Suprapubic skin (tissue), 4 donors: ENCODE data around the gene QKI. TPM values are rescaled to one million over a fixed set of nuclear protein-coding genes. Genes with fewer than 3 reads are reported as not detected.

Source experiments
- DNase-seq, 2 donors: peaks; one replicate each; pipeline ENCODE4 v3.0.0-alpha.2; 2019; ENCODE audit warnings: low spot score in 2 of 2
- H3K27ac ChIP-seq: fragments of 200-600 bp; sonication (generic); one replicate; pipeline ENCODE4 v1.5.1; 2019
- H3K27me3 ChIP-seq: fragments of 200-600 bp; sonication (generic); one replicate; pipeline ENCODE4 v1.5.1; 2019
- H3K36me3 ChIP-seq: fragments of 200-600 bp; sonication (generic); one replicate; pipeline ENCODE4 v1.5.1; 2019
- H3K4me1 ChIP-seq: fragments of 200-600 bp; sonication (generic); one replicate; pipeline ENCODE4 v1.5.1; 2019
- H3K4me3 ChIP-seq: fragments of 200-600 bp; sonication (generic); one replicate; pipeline ENCODE4 v1.5.1; 2019; ENCODE audit warnings: mild to moderate bottlenecking
- H3K9me3 ChIP-seq: fragments of 200-600 bp; sonication (generic); one replicate; pipeline ENCODE4 v1.5.1; 2019
- CTCF ChIP-seq, 2 donors: fragments of 200-600 bp in 1 of 2; fragments of 450-650 bp in 1 of 2; sonication (generic) in 1 of 2; IDR thresholded peaks; one replicate each; pipeline ENCODE4 v1.5.1; 2016 to 2019; ENCODE audit warnings: antibody characterized with exemption in 2 of 2, mild to moderate bottlenecking in 1 of 2, moderate library complexity in 1 of 2
- EP300 ChIP-seq: sonication (generic); formaldehyde crosslinking; IDR thresholded peaks from one replicate; pipeline ENCODE4 v1.6.1; 2017; ENCODE audit warnings: antibody characterized with exemption
- POLR2A ChIP-seq, 2 donors: fragments of 450-650 bp; IDR thresholded peaks; one replicate each; pipeline ENCODE4 v1.6.1; 2017; ENCODE audit warnings: antibody characterized with exemption in 2 of 2, mild to moderate bottlenecking in 2 of 2, moderate library complexity in 2 of 2
- POLR2AphosphoS5 ChIP-seq, 3 donors: sonication (generic); formaldehyde crosslinking; IDR thresholded peaks; one replicate each; pipeline ENCODE4 v1.6.1; 2017; ENCODE audit warnings: antibody characterized with exemption in 3 of 3
- WGBS: methylation state at CpG from one replicate; pipeline ENCODE4 v1.1.5; 2018; 5-methylcytosine and 5-hydroxymethylcytosine counted together
- total RNA-seq, 4 donors: library from RNA; depleted of rRNA; stranded (reverse); fragments of >200 nt; gene quantifications; one replicate each; pipeline ENCODE4 v1.1.0, GENCODE V29; 2016

QKI gene
- 100 to 1,000 TPM; 149 to 187 (median 165) TPM for total RNA-seq

- TF ChIP-seq POLR2A (IDR thresholded peaks at IDR 0.05) (peak in 1 of 2 donors; percentile 88), EP300 (no peak), CTCF (IDR thresholded peaks at IDR 0.05) (no peak), POLR2AphosphoS5 (IDR thresholded peaks at IDR 0.05) (peak in 2 of 3 donors; percentile 14 to 78)
- DNase-seq, result peak; percentile 84 to 87
- H3K36me3 ChIP-seq, result no peaks in the 10 kb centered on the region
- no peaks in the 10 kb centered on the region for H3K9me3 ChIP-seq
- WGBS, result 0% methylated on average over 43 of the region's 127 CpGs
- H3K27ac ChIP-seq, result peak within 1 kb of the TSS; percentile 100
- H3K4me3 ChIP-seq, result peak within 1 kb of the TSS; percentile 97
- H3K4me1 ChIP-seq, result peaks cover 27% of the 10 kb centered on the region
- no peaks in the 10 kb centered on the region for H3K27me3 ChIP-seq
Measured at GRCh38 chr6:163414117-163414945, at the start of gene QKI. Gene QKI (plus strand): TSS chr6:163414718. CDS start chr6:163415194, 476 bp downstream.

- 76% methylated on average over 5 of the region's 5 CpGs for WGBS
- Histone ChIP-seq H3K27ac (no peak overlapping the region), H3K27me3 (no peaks in the 10 kb centered on the region), H3K36me3 (no peaks in the 10 kb centered on the region), H3K4me1 (no peaks in the 10 kb centered on the region), H3K9me3 (no peaks in the 10 kb centered on the region), H3K4me3 (no peak overlapping the region)
- no peak for TF ChIP-seq EP300
- TF ChIP-seq CTCF (IDR thresholded peaks at IDR 0.05), result no peak
- no peak for TF ChIP-seq POLR2A (IDR thresholded peaks at IDR 0.05)
- TF ChIP-seq POLR2AphosphoS5 (IDR thresholded peaks at IDR 0.05), result no peak
- no peak for DNase-seq
Measured at GRCh38 chr6:163366288-163366687, 48.2 kb upstream of the QKI start.

- no peak for DNase-seq
- Histone ChIP-seq H3K4me1 (no peaks in the 10 kb centered on the region), H3K36me3 (no peaks in the 10 kb centered on the region), H3K27me3 (no peaks in the 10 kb centered on the region), H3K27ac (no peak overlapping the region), H3K4me3 (no peak overlapping the region), H3K9me3 (no peaks in the 10 kb centered on the region)
- TF ChIP-seq CTCF (IDR thresholded peaks at IDR 0.05) (no peak), EP300 (no peak), POLR2AphosphoS5 (IDR thresholded peaks at IDR 0.05) (no peak), POLR2A (IDR thresholded peaks at IDR 0.05) (no peak)
- 73% methylated on average over 6 of the region's 6 CpGs for WGBS
Measured at GRCh38 chr6:163367497-163368183, 46.9 kb upstream of the QKI start.

- H3K36me3 ChIP-seq, result no peaks in the 10 kb centered on the region
- H3K4me3 ChIP-seq, result no peak overlapping the region
- H3K27ac ChIP-seq, result no peak overlapping the region
- no peaks in the 10 kb centered on the region for H3K4me1 ChIP-seq
- H3K9me3 ChIP-seq, result no peaks in the 10 kb centered on the region
- no peak for TF ChIP-seq POLR2A (IDR thresholded peaks at IDR 0.05)
- TF ChIP-seq EP300, result no peak
- TF ChIP-seq CTCF (IDR thresholded peaks at IDR 0.05), result no peak
- no peak for TF ChIP-seq POLR2AphosphoS5 (IDR thresholded peaks at IDR 0.05)
- no peak for DNase-seq
- no peaks in the 10 kb centered on the region for H3K27me3 ChIP-seq
- WGBS, result 67% methylated on average over 1 of the region's 1 CpG
Measured at GRCh38 chr6:163369141-163369540, 45.4 kb upstream of the QKI start.
